Fibroblast of skin of abdomen (primary cell): Measurements from ENCODE around the gene NEURL2.
"Not testable (repeated sequence)": the region's sequence is repeated elsewhere in the genome, so short reads cannot be mapped to it uniquely, and the experiment has no call there.

Source experiments
- DNase-seq: peaks from one replicate; pipeline ENCODE4 v3.0.0-alpha.2; 2013

Gene NEURL2

DNA sequence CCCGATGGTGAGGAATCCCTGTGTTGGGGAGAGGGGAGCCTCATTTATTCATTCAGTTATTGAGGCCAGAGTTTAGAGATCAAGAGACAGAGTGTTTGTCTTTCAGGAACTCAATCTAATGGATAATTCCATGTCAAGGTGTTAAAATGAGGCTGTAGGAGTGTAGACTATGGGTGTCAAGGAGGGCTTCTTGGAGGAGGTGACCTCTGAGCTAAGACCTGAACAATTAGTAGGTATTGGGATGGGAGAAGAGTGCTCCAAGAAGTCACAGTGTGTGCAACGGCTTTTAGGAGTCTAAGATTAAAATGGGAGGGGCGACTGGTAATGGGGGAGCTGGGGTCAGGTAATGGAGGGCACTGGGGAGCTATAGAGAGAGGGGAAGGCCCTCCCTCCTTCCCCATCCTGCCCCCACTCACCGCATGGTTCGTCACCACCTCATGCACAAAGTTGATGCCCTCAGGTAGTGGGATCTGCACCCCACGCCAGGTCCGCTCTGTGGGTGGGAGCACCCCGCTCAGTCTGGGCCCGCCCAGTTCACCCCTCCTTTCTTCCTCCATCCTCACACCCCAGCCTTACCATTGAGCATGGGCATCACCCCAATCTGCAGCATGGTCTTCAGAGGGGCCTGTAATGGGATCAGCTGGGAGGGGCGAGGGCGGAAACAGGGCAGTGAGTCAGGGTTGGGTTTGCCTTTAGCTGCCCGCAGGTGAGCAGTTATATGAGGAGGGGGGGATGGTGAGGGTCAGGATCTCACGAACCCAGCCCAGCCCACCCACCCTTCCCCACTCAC, 8.2 kb upstream of the NEURL2 start:
- DNase-seq, result no peak

DNA sequence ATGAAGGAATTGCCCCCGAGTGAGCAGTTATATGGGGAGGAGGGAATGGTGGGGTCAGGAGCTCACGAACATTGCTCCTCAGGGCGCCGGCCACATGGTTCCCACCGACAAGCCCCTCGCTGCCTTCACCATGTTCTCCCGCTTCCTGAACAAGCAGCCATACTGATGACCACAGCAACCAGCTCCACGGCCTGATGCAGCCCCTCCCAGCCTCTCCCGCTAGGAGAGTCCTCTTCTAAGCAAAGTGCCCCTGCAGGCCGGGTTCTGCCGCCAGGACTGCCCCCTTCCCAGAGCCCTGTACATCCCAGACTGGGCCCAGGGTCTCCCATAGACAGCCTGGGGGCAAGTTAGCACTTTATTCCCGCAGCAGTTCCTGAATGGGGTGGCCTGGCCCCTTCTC, 7.3 kb upstream of the NEURL2 start:
- DNase-seq, result no peak

DNA sequence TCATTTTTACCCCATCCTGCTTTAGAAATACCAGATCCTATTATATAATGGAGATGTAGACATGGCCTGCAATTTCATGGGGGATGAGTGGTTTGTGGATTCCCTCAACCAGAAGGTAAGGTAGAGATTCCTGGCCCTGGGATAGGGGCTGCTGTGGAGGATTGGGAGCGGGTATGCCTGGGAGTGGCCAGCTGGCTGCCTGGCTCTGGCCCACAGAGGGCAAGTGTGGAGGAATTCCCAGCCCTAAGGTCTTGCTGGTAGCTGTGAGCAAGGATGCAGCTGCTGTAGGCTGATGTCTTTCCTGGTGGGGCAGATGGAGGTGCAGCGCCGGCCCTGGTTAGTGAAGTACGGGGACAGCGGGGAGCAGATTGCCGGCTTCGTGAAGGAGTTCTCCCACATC, 6.7 kb upstream of the NEURL2 start:
- no peak for DNase-seq

DNA sequence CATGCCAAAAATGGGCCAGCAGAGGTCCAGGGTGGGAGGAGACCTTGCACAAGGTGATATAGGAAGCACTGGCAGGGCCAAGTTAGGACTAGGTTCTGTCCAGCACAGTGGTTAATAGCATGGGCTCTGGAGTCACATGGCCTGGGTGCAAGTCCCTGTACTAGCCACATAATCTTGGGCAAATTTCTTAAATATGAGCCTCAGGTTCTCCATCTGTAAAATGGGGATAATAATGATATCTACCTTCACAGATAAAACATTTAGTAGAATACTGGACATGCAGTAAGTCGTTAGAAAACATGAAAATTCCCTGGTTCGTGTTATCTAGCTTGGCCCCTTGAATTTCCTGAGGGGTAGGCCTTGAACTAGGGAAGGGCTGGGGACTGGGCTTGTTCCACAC, 6.3 kb upstream of the NEURL2 start:
- DNase-seq, result no peak

DNA sequence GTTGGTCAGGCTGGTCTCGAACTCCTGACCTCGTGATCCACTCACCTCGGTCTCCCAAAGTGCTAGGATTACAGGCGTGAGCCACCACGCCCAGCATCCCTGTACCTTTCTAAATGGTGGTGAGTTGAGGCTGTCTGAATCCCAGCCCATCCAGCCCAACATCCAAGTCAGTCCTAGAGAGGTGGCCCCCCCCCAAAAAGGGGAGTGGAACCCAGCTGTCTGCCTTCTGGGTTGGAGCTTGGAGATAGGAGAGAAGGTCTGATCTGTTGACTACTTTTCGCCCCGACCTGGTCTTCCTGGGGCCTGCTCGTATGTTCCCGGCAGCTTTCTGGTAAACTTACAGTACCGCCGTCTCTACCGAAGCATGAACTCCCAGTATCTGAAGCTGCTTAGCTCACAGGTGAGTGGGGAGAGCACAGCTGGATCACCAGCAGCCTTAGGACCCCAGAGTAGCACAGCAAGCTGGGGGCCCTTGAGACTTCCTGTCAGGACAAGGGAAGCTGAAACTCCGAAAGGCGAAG, 5.7 kb upstream of the NEURL2 start:
- no peak for DNase-seq

DNA sequence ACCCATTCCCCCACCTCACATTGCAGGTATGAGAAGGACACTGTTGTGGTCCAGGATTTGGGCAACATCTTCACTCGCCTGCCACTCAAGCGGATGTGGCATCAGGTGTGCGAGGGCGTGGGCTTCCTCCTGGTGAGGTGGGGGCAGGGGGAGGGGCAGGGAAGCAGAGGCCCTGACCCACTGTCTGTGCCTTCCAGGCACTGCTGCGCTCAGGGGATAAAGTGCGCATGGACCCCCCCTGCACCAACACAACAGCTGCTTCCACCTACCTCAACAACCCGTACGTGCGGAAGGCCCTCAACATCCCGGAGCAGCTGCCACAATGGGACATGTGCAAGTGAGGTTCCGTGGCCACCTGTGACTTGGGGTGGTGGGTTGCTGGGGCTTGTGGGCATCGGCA, 3.8 kb upstream of the NEURL2 start:
- DNase-seq, result no peak

DNA sequence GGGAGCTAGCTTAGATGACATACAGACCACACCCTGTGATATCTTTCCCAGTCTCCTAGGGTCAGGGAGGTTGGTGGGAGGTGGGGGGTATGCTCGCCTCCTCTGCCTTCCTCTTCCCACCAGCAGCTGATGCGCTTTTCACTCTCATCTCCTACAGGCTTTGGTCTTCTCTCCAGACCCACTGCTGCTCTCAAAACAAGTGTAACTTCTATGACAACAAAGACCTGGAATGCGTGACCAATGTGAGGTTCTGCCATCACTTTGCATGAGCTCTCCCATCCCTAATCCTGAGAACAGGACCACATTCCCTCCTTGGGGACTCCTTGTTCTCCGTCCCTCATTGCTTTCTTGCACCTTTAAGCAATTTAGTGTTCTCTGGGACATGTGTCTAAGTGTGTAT, 2.8 kb upstream of the NEURL2 start:
- DNase-seq, result no peak

DNA sequence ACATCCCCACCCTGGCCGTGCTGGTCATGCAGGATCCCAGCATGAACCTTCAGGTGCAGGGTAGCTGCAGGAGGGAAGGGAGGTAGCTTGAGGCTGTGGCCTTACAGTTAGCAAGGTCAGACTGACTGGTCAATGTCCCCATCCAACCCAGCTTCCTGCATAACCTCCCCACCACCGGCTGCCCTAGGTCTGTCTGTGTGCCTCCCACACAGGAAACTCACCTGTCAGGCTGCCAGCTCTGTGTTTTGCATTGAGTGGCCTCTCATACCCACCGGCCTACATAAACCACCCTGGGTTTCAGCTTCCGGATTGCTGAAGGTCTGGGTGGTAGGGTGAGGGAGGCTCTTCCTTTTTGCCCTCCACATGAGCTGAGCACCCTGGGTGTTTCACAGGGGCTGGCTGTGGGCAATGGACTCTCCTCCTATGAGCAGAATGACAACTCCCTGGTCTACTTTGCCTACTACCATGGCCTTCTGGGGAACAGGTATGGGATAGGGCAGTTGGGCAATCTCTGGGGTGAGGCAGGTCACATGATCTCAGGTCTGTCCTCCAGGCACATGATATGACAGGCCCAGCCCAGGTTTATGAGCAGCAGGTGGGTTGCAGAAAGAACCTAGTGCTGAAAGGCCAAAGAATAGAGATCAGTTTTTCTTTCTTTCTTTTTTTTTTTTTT, 2.0 kb upstream of the NEURL2 start:
- DNase-seq, result no peak

DNA sequence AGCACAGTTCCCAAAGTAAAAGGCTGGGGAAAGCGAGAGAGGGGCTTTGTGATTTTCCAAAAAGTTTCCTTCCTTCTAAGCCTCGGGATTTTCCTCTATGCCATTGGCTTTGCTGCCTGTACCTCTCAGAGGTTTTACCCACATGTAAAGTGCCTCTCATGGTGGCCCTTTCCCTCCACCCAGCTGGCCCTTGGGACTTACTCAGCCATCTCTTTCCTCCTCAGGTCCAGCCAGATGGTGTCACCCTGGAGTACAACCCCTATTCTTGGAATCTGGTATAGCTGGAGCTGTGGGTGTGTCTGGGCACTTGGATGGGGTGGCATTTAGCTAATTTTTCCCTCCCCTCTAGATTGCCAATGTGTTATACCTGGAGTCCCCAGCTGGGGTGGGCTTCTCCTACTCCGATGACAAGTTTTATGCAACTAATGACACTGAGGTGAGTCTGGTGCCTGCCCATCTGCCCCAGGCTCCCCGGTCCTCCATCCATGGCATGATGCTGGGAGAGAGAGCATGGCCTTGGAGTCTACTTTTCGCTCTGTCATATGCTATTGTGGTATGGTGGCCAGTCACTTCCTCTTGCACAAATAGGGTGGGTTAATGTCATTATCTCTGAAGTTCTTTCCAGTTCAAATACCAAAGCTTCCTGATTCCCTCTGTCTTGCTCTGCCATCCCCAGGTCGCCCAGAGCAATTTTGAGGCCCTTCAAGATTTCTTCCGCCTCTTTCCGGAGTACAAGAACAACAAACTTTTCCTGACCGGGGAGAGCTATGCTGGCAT, 1.2 kb upstream of the NEURL2 start:
- DNase-seq, result no peak

DNA sequence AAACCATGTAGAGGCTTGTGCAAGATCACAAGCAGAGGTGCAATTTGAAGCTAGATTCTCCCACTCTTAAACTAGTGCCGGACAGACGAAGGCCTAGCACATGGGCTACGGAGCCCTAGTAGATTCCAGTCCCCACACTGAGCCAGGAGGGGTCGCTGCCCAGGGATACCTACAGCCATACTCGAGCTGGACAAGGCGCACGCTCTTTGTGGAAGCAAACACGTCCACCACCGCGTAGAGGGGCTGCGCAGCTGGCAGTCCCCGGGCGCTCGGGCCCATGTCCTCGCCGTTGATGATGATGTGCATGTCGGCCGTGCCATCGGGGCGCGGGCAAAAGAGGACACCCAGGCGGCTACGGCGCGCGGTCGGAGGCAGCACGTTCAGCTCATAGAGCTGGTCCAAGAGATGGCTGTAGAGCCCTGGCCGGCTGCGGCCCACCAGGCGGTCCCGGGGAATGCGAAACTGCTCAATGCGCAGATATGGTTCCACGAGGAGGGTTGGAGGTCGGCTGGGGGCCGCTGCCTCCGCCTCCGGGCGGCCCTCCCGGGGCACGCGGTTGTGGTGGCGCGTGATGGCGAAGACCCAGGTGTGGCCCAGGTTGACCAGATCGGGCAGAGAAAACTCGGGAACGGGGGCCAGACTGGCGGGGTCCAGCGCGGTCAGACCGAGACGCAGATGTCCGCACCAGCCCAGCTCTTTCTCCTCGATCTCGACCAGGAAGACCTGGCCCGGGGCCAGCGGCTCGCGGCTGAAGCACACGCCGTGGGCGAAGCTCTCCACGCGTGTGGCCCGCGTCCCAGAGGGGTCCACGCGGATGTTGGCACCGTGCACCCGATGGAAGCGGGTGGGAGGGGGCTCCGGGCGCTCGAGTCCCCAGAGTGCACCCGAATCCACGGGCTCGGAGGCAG, 677 bp downstream of the NEURL2 start:
- peak; percentile 79 for DNase-seq

DNA sequence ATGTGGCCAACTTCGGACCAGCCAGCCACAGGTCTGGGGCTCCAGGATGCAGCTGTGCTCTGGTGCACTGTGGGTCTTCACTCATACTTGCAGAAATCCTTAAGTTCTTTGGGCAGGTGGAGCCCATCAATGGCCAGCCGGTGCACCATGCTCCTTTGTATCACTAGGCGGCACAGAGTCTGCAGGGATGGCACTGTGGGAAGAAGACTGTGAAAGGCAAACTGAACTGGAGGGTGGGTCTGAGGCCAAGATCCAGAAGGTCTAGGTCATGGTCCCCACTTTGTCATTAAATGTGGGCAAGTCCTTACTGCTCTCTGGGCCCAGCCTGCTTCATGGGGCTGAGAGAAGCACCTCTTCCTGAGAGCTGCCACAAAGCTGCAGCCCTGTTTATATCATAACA, 2.3 kb downstream of the NEURL2 start:
- DNase-seq, result no peak

DNA sequence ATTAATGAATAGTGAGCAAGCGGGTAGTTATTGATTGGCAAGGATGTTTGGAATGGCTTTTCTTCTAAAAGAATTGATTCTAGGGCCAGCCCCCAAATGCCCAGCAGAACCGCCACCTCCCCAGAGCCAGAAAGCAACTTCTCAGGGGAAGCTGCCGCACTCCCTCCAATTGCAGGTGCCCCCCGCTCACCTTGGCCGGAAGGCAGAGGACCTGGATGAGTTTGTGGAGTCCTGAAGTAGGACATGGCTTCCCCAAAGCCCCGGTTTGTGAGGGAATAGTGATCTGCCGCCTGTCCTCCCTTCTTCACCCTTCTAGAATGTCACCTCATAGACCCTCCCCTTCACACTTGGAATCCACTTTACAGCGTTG, 3.7 kb downstream of the NEURL2 start, which contains the start of gene SPATA25:
Gene SPATA25, minus strand, starts transcription at position 277 of the 370 bp plus-strand sequence. Its CDS starts 32 bp downstream, at position 245.
- DNase-seq, result no peak

DNA sequence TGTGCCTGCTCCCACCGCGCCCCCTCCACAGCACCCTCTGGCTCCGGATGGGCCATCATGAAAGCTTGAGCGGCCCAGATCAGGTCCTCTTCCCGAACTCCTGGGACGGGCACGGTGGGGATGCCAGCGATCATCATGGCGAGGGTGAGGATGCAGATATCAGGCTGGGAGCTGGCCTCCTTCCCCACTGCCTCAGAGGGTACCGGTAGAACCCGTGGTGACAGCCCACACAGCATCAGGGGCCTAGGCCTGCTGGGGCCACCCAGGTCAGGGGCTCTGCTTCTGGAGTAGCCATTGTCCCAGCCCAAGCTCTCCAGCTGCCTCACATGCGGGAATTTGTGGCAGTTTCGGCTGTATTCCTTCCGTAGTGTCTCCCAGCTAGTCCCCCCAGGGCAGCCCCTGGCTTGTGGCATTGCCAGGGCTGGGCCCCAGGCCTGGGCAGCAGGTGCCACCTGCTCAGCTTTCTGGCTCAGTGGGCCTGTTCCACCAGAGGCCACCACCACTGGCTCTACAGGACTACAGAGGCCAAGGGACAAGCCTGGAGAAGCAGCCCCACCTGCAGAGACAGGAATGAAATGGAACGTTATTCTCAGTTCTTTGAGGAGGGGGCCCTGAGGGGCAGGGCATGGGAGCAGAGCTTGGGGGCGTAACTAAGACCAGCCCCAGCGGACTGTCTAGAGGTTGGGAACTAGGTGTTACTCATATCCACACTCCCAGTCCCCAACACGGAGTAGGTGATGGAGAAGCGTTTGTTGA, 4.2 kb downstream of the NEURL2 start:
- no peak for DNase-seq

DNA sequence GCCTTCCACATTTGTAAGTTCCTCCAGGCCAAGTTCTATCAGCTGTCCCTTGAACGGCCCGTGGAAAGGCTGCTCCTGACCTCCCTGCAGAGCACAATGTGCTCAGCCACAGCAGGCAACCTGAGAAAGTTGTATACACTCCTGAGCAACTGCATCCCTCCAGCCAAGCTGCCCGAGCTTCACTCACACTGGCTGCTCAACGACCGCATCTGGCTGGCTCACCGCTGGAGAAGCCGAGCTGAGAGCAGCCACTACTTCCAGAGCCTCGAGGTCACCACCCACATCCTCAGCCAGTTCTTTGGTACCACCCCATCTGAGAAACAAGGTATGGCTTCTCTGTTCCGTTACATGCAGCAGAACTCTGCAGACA, 7.9 kb downstream of the NEURL2 start:
- DNase-seq, result no peak

DNA sequence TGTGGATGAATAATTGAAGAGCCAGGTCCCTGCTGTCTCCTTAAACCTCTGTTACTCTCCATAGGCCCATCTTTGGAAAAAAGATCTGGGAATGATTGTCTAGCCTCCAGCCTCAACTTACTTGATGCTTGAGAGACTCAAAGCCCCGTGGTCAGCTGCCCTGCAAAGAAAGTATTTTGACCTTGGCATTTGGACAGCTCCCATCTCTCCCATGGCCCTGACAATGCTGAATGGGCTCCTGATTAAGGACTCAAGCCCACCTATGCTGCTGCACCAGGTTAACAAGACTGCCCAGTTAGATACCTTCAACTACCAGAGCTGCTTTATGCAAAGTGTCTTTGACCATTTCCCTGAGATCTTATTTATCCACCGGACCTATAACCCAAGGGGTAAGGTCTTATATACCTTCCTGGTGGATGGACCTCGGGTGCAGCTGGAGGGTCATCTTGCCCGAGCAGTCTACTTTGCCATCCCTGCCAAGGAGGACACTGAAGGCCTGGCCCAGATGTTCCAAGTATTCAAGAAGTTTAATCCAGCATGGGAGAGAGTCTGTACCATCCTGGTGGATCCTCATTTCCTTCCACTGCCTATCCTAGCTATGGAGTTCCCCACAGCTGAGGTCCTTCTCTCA, 8.4 kb downstream of the NEURL2 start:
- DNase-seq, result no peak

DNA sequence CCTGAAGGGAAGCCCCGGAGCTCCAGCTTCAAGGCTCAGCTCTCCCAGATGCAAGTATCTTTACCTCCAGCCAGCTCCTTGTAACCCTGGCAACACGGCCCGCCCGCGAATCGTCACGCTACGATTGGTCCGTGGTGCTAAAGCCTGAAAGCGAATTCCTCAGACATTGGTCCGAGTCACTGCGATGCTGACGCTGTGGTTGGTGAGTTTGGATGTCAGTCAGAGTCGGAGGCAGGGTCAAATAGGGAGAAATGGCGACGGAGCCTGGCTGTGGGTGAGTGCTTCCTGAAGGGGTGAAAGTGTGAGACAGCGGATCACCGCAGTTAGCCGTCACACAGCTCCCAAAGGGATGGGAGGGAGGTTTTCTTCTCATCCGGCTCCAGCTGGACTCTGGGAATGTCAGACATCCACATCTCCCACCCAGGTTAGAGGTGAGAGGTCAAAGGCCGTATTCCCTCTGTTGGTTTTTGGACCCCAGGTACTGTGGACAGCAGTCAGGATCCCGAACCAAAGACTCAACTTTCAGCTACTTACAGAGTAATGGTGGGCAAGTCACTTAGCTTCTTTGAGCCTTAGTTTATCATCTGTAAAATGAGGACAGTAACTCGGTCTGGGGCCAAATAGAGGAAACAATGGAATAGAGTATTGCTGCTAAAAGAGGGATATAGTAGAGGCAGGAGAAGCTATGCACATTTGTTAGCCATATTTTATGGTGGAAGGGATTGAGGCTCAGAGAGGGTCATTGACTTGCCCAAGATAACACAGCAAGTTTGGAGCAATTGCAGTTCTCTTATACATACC, 9.8 kb downstream of the NEURL2 start, which contains the start of gene ZSWIM1:
Gene ZSWIM1, plus strand, starts transcription at position 240 of the 801 bp plus-strand sequence. CDS start 1,366 bp downstream, outside the sequence.
- DNase-seq, result peak; percentile 99

DNA sequence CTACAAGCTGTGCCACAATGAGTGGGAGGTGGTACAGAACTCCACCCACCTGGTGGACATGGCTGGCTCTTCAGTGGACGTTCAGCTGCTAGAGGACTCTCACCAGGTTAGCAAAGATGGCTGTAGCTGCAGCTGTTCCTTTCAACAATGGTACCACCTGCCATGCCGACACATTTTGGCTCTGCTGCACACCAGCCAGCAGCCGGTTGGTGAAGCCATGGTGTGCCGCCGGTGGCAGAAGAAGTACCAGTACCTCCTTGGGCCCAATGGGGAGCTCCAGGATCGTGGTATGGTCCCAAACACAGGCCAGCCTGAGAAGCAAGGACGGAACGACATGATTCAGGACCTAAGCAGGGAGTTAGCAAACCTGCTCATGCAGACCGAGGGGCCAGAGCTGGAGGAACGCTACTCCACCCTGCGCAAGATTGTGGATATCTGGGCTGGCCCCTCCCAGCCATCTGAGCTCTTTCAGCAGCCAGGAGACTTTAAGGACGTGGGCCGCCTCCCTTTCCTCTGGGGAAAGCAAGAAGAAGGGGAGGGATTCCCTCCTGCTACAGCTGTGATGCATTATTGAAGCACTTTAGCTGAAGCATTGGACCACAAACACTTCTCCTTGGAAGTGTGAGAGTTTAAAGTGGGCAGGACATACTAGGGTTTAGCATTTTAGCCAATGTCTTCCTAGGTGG, 12.8 kb downstream of the NEURL2 start:
- DNase-seq, result no peak

DNA sequence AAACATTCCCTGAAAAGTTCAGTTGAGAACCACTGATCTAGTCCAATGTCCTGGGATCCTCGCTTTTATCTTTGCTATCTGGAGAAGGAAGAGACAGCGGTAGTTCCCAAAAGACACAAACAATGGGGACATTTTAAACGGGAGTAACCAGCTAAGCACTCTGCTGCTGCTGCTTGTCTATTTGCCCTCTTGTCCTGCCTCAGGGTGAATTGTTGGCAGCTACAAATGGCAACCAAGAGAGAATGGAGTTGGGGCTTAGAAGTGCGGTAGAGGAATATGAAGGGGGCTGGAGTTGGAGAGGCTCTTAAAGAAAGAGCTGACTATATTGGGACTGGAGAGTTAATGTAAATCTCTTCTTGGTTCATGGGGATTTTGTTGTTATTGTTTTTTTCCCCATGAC, 16.4 kb downstream of the NEURL2 start:
- DNase-seq, result no peak

DNA sequence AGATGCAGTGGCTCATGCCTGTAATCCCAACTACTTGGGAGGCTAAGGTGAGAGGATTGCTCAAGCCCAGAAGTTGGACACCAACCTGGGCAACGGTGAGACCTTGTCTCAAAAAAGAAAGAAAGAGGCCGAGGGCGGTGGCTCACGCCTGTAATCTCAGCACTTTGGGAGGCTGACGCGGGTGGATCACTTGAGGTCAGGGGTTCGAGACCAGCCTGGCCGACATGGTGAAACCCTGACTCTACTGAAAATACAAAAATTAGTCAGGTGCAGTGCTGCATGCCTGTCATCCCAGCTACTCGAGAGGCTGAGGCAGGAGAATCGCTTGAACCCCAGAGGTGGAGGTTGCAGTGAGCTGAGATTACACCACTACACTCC, 16.9 kb downstream of the NEURL2 start:
- DNase-seq, result not testable (repeated sequence)
